Measurements from ENCODE around the gene EFCAB12. TPM values are rescaled to one million over a fixed set of nuclear protein-coding genes. Genes with fewer than 3 reads are reported as not detected.

EFCAB12 gene
- total RNA-seq, 2 experiments from 2014 or later = 3.2 to 3.4 TPM

GRCh38 chr3:129461461-129462146, 33.2 kb upstream of the EFCAB12 start:
- H3K27me3 ChIP-seq (ENCODE audit: control insufficient read depth in 1 of 2, insufficient read depth in 2 of 2, low read length in 2 of 2) = no peaks in the 10 kb centered on the region
- no peaks in the 10 kb centered on the region for H3K9me3 Mint-ChIP-seq
- ATAC-seq (ENCODE audit: poor library complexity) (no peak), DNase-seq (no peak)
- H3K4me3 Mint-ChIP-seq = no peak overlapping the region
- peaks cover 44% of the 10 kb centered on the region for H3K36me3 Mint-ChIP-seq (ENCODE audit: low read depth)
- CTCF ChIA-PET = no interaction called here
- intact Hi-C loops (cut with DNase I, micrococcal nuclease) = no loop called here
- H3K27ac ChIP-seq (ENCODE audit: low read depth in 1 of 2, low read length in 2 of 2) = no peak overlapping the region
- no peaks in the 10 kb centered on the region for H3K27me3 Mint-ChIP-seq
- H3K27ac Mint-ChIP-seq = no peak overlapping the region
- no peak for TF ChIP-seq CTCF (IDR thresholded peaks at IDR 0.05)
- peaks cover 10% of the 10 kb centered on the region for H3K36me3 ChIP-seq (ENCODE audit: insufficient read depth, low read length)
- no peak overlapping the region for H3K4me3 ChIP-seq (ENCODE audit: low read length)
- no peaks in the 10 kb centered on the region for H3K4me1 ChIP-seq (ENCODE audit: insufficient read depth, low read length)
- no peaks in the 10 kb centered on the region for H3K4me1 Mint-ChIP-seq (ENCODE audit: low read depth)
- peaks cover 0 to 3% of the 10 kb centered on the region in 2 experiments for H3K9me3 ChIP-seq (ENCODE audit: control insufficient read depth in 1 of 2, insufficient read depth in 1 of 2, low read length in 2 of 2)
- POLR2A ChIA-PET = no interaction called here

GRCh38 chr3:129461022-129461421, 32.6 kb upstream of the EFCAB12 start:
- Histone ChIP-seq H3K36me3 (ENCODE audit: insufficient read depth, low read length) (peaks cover 10% of the 10 kb centered on the region), H3K9me3 (ENCODE audit: control insufficient read depth in 1 of 2, insufficient read depth in 1 of 2, low read length in 2 of 2) (peaks cover 0 to 3% of the 10 kb centered on the region in 2 experiments), H3K4me1 (ENCODE audit: insufficient read depth, low read length) (no peaks in the 10 kb centered on the region), H3K27ac (ENCODE audit: low read depth in 1 of 2, low read length in 2 of 2) (no peak overlapping the region), H3K4me3 (ENCODE audit: low read length) (no peak overlapping the region), H3K27me3 (ENCODE audit: control insufficient read depth in 1 of 2, insufficient read depth in 2 of 2, low read length in 2 of 2) (no peaks in the 10 kb centered on the region)
- ATAC-seq (ENCODE audit: poor library complexity) (no peak), DNase-seq (no peak)
- ChIA-PET POLR2A (no interaction called here), CTCF (no interaction called here)
- Mint-ChIP-seq H3K36me3 (ENCODE audit: low read depth) (peaks cover 46% of the 10 kb centered on the region), H3K27ac (no peak overlapping the region), H3K4me3 (no peak overlapping the region), H3K4me1 (ENCODE audit: low read depth) (no peaks in the 10 kb centered on the region), H3K9me3 (no peaks in the 10 kb centered on the region), H3K27me3 (no peaks in the 10 kb centered on the region)
- intact Hi-C loops (cut with DNase I, micrococcal nuclease) = no loop called here
- TF ChIP-seq CTCF (IDR thresholded peaks at IDR 0.05) = no peak

GRCh38 chr3:129460572-129460971, 32.1 kb upstream of the EFCAB12 start:
- Mint-ChIP-seq H3K9me3 (no peaks in the 10 kb centered on the region), H3K27me3 (no peaks in the 10 kb centered on the region), H3K4me3 (no peak overlapping the region), H3K36me3 (ENCODE audit: low read depth) (peaks cover 50% of the 10 kb centered on the region), H3K4me1 (ENCODE audit: low read depth) (no peaks in the 10 kb centered on the region), H3K27ac (no peak overlapping the region)
- intact Hi-C loops (cut with DNase I, micrococcal nuclease) = no loop called here
- CTCF ChIA-PET = no interaction called here
- Histone ChIP-seq H3K4me3 (ENCODE audit: low read length) (no peak overlapping the region), H3K9me3 (ENCODE audit: control insufficient read depth in 1 of 2, insufficient read depth in 1 of 2, low read length in 2 of 2) (peaks cover 0 to 3% of the 10 kb centered on the region in 2 experiments), H3K27ac (ENCODE audit: low read depth in 1 of 2, low read length in 2 of 2) (no peak overlapping the region), H3K27me3 (ENCODE audit: control insufficient read depth in 1 of 2, insufficient read depth in 2 of 2, low read length in 2 of 2) (no peaks in the 10 kb centered on the region), H3K4me1 (ENCODE audit: insufficient read depth, low read length) (no peaks in the 10 kb centered on the region), H3K36me3 (ENCODE audit: insufficient read depth, low read length) (peaks cover 10% of the 10 kb centered on the region)
- DNase-seq = no peak
- POLR2A ChIA-PET = interaction anchor here (0.6 kb wide), 1 partner anchor 976 kb away, joined by 4 read pairs; no protein-coding TSS in a partner anchor
- no peak for TF ChIP-seq CTCF (IDR thresholded peaks at IDR 0.05)
- ATAC-seq (ENCODE audit: poor library complexity) = no peak
